GF-D8 (cell line): ENCODE data around the gene MCEE.
"Not testable (repeated sequence)": the region's sequence is repeated elsewhere in the genome, so short reads cannot be mapped to it uniquely, and the experiment has no call there.

Experiments used
- DNase-seq: peaks from one replicate; lab custom pipeline; 2025; lab: John Stamatoyannopoulos, UW

Gene MCEE

DNA sequence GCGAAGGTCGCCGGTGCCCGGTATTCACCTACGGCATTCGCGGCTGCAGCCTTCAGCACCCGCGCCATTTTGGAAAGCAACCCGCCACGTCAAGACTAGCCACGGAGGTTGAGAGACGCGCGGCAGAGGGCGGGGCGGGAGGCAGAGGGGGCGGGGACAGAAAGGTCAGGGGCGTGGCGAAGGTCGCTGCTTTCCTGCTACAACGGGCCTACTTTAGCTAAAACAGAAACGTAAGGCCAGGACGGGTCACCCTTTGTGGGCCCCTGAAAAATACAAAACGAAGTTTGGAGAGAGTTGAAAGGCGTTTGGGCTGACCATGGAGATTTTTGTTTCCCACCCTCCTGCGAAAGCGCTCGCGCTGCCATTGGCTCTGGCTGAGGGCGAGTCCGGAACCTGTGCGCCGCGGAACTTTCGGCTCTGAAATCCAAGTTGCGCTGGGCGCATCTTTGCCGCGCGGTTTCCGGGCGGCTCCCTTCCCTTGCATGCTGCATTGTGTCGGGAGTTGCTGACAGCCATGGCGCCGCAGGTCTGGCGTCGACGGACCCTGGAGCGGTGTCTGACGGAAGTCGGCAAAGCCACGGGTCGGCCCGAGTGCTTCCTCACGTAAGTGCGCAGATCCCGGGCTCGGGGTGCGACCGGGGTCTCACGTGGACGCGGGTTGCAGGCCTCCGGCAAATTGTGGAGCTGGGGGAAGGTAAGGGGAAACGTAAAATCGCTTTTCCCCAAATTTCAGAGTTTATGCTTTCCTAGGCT, at the start of gene MCEE, which contains the start of gene MPHOSPH10:
MCEE (minus strand) TSS at position 78 of the 753 bp plus-strand sequence; CDS start at position 68, 10 bp downstream.
MPHOSPH10 (plus strand) TSS at position 483 of the 753 bp plus-strand sequence; CDS start at position 515, 32 bp downstream.
- DNase-seq: peak; percentile 72

DNA sequence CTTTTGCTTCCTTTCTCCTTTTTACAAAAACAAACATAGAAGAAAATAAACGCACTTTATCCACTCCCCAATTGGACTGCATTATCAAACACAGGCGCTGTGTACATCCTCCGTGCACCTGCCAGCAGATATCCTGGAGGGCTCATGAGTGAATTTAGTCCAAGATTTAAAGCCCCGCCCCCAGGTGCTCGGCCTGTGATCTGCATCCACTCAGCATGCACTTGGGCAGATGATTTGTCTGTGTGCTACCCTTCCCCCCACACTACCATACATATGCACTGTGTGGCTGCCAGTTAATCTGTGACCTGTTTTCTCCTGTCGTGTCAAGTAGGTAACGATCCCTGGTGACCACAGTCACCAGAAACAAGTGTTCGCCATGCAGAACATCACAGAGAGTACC, 48.8 kb upstream of the MCEE start:
- not testable (repeated sequence) for DNase-seq

DNA sequence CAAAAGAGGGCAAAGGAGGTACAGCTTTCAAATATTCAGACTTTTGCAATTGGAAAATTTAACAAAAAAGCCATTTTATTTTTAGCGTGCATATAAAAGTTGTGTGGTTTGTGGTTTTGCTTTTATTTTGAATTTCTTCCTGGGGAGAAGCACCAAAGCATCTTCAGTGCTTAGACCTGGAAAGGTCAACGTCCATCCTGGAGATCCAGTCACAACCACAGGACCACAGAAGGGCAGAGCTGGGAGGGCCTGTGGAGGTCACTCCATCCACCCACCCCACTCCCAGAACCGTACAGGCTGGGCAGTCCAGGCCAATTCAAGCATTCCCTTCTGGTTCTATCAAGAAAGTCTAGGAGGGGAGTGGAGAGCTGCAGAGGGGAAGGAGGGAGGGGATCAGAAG, 44.2 kb upstream of the MCEE start:
- DNase-seq: no peak

DNA sequence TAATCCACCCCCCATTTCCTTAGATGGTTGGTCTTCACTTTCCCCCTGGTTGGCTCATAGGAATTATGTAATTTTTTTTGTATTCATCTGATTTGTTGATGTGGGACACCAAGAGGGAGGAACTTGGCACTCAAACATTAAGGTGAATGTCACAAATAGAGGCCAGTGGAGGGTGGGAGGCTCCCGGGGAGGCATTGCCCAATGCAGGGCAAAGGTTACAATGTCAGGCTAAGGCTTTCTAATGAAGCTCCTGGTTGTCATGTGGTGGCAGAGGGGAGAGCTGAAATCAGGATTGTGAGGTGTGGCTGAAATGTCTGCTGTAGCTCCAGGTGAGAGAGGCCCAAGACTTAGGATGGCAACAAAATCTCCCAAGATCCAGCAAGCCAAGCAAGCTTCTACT, 43.1 kb upstream of the MCEE start:
- no peak for DNase-seq

DNA sequence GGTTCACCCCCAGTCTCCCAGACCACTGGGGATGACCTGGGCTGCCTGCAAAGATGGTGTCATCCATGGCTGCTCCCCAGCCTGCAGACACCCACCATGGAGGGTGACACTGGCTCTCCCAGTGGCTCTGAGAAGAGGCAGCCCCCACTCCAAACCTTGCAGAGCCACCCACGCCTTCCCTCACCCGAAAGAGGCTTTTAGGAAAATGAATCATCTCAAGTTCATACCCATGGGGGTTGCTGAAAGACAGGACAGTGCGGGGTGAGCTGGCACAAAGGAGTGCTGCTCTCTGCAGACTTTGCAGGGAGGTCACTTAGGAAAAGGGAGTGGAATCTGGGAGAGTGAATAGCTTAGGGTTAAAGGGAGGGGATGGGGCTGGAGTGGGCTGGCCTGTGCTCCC, 36.8 kb upstream of the MCEE start:
- no peak for DNase-seq

DNA sequence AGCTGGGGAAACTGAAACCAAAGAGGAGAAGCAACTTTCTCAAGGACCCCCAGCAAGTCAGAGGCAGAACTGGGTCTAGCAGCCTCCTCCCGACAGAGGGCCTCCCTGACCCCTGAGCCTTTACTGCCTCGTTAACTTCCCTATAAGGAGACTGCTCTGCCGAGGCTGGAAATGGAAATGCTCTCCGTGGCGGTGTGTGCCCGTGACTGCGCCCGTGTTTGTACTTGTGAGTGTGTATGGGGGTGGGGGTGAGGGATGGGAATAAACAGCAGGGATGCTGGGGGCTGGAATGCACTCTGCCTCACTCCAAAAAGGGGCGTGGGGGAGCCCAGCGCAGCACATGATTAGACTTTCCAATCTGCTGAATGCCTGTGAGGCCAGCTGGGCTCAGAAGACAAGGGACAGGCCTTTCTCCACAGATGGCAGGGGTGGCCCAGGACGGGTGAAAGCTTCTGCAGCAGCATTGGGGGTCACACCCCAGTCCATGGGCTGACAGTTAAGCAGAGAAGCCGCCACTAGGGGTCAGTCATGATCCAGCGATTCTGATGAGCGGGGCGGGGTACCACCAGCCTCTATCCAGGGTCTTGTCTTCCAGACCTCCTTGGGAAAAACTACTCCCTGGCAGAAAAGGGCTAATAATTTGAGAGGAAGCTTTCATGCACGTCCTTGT, 27.2 kb upstream of the MCEE start:
- no peak for DNase-seq

DNA sequence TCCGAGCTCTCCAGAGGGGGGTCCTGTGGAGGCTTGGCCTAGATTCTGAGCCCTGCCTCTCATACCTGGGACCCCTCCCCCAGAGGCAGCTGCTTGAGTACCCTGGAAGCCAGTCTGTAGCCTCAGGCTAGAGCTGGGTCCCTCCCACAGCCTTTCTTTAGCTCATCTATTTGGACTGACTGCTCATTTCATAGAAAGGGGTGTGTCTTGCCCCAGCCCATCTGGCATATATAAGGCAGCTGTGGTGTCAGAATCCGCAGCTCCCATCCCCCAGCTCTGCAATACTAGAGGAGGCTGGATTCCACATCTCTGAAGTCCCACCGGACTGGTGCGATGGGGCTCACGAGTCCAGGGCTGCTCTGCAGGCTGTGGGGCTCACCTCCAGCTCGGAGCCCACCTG, 26.5 kb upstream of the MCEE start:
- DNase-seq: no peak

DNA sequence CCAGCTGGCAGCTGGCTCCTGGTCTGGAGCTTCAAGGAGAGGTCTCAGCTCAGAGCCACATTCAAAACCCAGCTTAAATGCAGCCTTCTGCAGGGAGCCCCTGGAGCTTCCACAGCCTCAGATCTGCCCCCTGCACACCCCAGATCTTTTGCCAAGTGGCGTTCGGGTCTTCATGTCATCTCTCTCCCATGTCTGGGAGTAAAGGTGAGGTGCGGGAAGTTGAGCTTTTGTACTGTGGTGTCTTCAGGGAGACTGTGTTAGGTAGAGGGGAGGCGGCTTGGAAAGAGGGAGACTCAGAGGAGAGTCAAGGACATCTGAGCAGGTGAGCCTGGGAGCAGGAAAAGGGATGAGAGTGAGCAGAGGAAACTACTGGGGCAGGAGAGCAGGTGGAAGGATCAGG, 25.8 kb upstream of the MCEE start:
- DNase-seq: no peak

DNA sequence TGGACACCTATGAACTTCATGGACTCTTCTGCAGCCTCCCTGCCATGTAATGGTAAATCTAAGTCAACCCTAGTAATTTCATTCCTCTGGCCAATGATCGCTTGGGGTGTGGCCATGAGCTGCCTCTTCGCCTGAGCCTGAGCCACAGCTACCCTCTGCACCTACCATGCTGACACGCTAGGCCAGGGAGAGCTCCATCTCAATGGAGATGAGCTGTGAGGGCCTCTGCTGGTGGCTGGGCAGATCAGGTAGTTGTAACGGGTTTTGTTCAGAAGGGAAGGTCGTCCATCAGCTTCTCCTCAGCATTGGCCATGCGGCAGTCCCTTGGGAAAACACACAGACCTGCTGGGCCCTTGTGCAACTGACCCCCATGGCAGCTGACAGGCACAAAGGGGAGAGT, 24.8 kb upstream of the MCEE start:
- no peak for DNase-seq

DNA sequence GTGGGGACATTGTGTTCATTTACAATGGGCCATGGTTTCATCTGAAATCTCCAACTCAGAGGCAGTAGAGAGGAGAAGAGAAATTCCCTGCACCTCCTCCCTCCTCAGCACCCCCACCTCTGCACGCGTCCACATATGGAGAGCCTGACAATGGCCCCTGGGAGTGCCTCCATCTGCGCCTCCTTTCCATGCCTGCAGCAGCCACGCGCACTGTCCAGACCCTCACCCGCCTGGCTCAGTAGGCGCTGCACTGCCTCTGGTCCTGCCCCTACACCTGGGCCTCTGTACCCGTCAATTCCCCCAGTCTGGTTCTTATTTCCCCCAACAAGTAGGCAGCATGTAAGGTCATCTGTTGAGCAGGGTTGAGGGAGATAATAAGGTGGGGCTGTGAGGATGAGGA, 24.2 kb upstream of the MCEE start:
- no peak for DNase-seq

DNA sequence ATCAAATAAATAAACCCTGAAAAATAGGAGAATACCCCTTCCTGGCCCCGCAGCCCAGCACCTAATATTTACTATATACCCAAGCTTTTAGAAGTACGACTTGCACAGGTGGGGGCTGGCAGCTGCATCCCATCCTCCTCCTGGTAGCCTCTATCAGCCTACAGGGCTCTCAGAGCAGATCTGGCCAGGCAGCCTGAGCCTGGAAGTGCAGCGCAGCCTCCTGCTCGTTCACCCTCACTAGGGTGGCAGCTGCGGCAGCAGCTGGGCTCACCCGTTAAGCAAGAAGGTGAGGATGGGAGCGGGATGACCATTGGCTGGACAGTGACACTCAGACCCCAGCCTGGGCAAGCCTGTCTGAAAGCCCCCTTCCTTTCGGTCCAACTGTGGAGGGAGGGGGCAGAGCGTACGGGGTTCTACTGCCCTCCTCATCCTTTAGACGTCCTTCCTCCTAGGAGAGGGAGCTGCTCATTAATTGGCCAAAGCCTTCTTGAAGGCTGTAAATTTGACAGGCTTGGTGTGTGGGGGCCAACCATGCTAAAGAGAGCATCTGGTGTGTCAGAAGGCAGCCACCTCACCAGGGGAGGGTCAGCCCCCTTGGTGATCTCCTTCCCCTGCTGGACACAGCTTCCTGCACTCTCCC, 23.7 kb upstream of the MCEE start:
- DNase-seq: no peak

DNA sequence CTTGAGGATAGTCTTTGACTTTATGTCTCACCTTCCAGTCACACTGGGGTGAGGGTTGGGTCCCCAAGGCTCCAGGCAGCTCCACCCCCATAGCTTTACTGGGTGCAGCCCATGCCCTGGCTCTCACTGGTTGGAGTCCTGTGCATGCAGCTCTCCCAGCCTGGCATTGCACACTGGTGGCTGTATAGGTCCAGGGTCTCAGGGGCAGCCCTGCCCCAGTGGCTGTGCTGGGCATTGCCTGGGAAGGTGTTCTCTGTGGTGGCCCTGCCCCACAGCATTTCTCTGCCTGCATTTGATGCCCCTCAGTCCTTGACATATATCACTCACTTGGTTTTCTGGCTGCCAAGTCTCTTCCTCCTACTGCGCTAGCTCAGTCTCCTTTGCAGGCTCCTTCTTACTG, 21.6 kb upstream of the MCEE start:
- DNase-seq: no peak

DNA sequence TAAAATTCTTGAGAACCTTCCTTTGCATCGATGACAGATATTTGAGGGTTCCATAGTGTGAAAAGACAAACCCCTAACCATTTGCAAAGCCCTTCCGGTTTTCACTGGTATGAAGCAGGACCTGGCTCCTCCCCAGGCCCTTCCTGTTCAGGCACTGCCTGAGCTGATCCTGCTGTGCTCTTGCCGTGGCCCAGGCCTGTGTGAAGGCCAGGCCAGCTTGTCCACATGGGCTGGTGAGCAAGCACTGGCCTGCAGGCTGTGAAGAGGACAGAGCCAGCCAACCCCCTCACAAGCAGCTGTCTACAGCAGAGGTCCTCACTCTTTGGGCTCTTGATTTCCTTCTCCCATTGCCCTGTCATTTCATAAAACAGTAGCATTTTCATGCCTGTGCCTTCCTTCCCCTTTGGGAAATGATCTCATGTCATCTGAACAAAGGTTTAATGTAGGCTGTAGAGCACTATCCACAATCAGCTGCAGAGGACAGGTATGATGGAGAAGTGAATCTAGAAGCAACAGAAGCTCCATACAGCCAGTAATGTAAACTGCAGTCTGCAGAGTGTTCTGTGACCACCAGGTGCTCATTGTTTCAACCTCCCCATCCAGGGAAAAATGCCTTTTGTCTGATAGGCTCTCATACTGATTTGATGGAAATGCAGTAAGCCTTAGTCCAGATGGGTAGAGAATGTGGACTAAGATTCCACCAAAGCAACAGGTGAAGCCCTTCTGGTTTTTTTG, 20.2 kb upstream of the MCEE start:
- DNase-seq: no peak

DNA sequence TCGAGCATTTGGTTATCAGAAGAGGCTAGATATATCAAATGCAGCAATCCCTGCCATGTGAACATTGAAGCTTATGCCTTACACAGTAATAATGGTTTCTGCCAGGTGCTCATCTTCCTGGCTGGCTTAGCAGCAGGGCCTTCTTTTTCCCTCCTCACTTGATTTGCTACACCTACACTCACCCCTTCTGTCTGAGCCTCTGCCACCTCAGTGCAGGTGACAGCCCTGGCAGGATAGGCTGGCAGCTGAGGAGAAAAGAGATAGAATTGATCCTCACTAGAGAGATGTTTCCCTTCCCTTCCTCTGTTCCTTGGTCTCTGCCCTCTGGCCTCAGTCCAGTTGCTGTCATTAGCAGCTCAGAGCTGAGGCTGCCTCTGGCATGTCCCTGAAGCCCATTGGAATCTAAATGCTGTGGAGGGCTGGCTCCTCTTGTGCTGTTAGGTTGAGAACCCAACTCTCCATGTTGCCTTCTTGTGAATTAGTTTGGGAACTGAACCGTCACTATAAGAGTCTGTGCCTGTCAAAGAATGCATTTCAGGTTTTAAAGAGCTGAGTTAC, 18.6 kb upstream of the MCEE start:
- DNase-seq: no peak

DNA sequence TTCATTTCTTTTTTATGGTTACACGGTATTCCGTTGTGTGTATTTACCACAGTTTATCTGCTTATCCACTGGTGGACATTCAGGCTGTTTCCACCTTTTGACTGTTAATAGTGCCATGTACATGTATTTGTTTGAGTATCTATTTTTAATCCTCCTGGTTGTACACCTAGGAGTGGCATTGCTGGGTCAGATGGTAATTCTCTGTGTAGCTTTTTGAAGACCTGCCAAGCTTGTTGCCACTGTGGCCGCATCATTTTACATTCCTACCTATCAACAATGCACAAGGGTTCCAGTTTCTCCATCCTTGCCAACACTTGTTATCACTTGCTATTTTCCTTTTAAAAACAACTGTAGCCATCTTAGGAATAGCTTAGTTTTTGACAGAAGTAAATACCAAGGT, 13.8 kb upstream of the MCEE start:
- DNase-seq: no peak

DNA sequence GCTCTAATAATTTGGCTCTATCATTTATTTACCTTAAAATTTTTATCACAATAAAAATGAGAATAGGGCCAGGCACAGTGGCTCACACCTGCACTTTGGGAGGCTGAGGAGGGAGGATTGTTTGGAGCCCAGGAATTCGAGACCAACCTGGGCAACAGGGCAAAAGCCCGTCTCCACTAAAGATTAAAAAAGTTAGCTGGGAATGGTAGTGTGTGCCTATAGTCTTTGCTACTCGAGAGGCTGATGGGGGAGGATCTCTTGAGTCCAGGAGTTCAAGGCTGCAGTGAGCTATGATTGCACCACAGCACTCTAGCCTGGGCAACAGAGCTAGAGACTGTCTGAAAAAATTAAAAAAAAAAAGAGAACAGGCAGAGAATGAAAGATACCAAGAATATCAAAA, 6.1 kb upstream of the MCEE start:
- DNase-seq: no peak

DNA sequence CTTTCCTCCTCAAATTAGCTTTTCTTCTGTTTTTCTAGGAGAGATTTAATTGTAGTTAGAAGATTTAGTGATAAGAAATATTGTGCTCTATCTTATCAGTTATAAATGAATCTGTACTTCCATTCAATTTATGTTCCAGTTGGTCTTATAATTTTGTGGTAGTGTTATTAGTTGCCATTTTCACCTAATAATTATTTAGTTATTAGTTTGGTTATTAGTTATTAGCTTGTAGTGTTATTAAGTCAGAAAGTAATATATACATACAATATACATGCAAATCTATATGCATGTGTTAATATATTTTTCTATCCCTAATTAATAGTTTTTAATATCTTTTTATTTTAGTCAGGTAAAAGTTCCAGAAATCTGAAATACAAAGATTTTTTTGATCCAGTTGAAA, 3.6 kb upstream of the MCEE start:
- DNase-seq: no peak

DNA sequence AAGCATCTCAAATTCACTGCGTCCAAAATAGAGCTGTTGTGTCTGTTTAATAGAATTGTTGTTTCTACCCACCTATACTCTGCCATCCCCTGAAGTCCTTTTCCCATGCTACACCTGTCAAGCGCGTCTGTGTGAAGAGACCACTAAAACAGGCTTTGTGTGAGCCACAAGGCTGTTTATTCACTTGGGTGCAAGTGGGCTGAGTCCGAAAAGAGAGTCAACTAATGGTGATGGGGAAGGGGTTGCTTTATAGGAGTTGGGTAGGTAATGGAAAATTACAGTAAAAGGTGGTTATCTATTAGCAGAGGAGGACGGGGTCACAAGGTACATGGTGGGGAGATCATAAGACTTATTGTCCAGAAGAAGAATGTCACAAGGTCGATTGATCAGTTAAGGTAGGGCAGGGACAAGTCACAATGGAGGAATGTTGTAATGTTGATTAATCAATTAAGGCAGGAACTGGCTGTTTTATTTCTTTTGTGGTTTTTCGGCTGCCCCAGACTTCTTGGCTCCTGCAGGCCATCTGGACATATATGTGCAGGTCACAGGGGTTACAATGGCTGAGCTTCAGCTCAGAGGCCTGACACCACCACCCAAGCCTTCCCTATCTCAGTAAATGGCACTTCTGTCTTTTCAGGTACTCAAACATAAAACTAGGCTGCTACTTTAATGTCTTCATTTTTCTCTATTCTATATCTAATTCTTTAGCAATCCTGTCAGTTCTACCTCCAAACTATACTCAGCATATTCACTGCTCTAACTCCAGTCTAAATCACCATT, 1.5 kb upstream of the MCEE start:
- DNase-seq: not testable (repeated sequence)

DNA sequence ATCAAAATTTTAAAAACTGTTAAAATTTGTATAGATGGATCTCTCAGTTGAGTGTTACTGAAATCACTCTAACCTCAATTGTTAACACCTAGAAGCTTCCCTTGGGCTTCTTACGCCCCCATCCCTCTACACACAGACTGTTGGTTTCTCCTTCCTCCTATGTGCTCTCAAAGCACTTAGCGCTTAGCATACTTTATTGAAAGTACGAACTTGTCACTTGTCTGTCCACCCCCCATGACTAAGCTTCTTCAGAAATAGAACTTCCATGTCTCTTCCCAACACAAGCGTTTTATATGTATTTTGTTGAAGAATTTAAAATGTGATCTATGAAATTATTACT, 846 bp upstream of the MCEE start:
- peak; percentile 29 for DNase-seq

DNA sequence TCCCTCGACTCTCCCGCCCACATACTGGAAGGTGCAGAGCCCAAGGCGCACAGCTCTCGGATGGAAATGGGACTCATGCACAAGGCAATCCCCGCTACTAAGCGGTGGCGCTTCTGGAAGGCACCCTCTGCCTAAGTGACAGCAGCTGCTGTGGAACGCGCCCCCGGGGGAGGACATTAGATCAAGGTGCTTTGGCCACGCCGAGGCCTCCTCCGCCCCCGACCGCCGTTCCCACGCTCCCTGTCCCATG, 202 bp downstream of the MCEE start:
- no peak for DNase-seq

DNA sequence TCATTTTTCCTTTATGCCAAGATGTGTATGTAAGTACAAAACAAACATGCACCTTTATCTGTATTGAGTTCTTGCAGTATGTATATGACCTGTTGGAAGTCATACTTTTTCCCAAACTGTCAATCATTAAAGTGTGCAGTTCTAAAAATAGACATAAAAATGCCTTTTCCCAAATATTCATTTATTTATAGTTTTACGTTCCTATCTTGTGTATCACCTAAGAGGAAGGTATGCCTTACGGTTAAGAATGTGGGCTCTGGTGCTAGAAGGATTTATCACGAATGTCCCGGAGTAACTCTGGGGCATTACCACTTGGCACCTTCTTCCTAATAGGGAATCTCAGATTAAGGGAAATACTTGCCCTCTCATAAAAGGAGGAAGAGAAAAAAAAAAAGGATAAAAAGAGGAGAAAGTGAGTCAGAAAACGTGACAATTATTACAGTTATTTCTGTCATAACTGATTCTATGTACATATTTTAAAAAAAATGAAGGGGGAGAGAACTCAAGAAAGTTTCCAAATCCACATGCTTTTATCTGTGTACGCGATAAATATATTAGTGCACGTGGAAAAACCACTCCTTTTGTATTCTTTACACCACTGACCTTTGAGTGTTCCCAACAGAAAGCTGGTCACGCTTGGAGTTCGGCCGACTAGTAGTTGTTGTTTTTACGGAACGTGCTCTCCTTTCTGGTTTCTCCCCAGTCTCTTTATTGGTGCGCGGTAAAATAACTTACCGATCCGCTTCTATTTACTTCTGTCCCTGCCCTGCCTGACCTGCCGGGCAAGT, 721 bp downstream of the MCEE start:
- no peak for DNase-seq
